Astrocyte (in vitro differentiated cells and primary cell): ENCODE data around the gene ATOSB. TPM values are rescaled to one million over a fixed set of nuclear protein-coding genes. Genes with fewer than 3 reads are reported as not detected.

Experiments used
- DNase-seq: peaks from one replicate; pipeline ENCODE4 v3.0.0-alpha.2; 2010; ENCODE audit warnings: low read depth
- FAIRE-seq: peaks from 2 replicates; lab custom pipeline; 2011; peaks lifted over from hg19 to GRCh38; lab: Jason Lieb, UNC
- H2AFZ ChIP-seq: 2 replicates; pipeline ENCODE4 v1.6.0; 2012; ENCODE audit warnings: low read depth, low read length, inconsistent platforms
- H3K27ac ChIP-seq: 2 replicates; pipeline ENCODE4 v1.5.1; 2011; ENCODE audit warnings: low read depth, low read length, inconsistent platforms
- H3K27me3 ChIP-seq: 2 replicates; pipeline ENCODE4 v1.6.0; 2011; ENCODE audit warnings: low read length, inconsistent platforms; ENCODE audit not compliant: insufficient read depth
- H3K36me3 ChIP-seq: 2 replicates; pipeline ENCODE4 v1.5.1; 2011; ENCODE audit warnings: low read length, inconsistent platforms; ENCODE audit not compliant: insufficient read depth
- H3K4me1 ChIP-seq: 2 replicates; pipeline ENCODE4 v1.5.1; 2011; ENCODE audit warnings: low read length, inconsistent platforms; ENCODE audit not compliant: insufficient read depth
- H3K4me2 ChIP-seq: 2 replicates; pipeline ENCODE4 v1.6.0; 2012; ENCODE audit warnings: low read length, inconsistent platforms
- H3K4me3 ChIP-seq: 2 replicates; pipeline ENCODE4 v1.5.1; 2011; ENCODE audit warnings: low read depth, mild to moderate bottlenecking, low read length, inconsistent platforms; ENCODE audit not compliant: insufficient read depth
- H3K79me2 ChIP-seq: 2 replicates; pipeline ENCODE4 v1.6.0; 2012; ENCODE audit warnings: mild to moderate bottlenecking, low read length, inconsistent platforms; ENCODE audit not compliant: insufficient read depth
- H3K9ac ChIP-seq: 2 replicates; pipeline ENCODE4 v1.6.0; 2012; ENCODE audit warnings: mild to moderate bottlenecking, low read length, inconsistent platforms
- H3K9me3 ChIP-seq: 2 replicates; pipeline ENCODE4 v1.5.1; 2012; ENCODE audit warnings: low read depth, mild to moderate bottlenecking, low read length, inconsistent platforms; ENCODE audit not compliant: insufficient read depth
- H4K20me1 ChIP-seq: 2 replicates; pipeline ENCODE4 v1.6.0; 2012; ENCODE audit warnings: low read length, inconsistent platforms; ENCODE audit not compliant: insufficient read depth
- H3K27ac Mint-ChIP-seq: one replicate; pipeline ENCODE4 v1.8.0; 2021; ENCODE audit warnings: mild to moderate bottlenecking, mixed read lengths; ENCODE audit not compliant: unreplicated experiment
- H3K27me3 Mint-ChIP-seq: one replicate; pipeline ENCODE4 v1.8.0; 2021; ENCODE audit warnings: low read depth, mixed read lengths; ENCODE audit not compliant: unreplicated experiment
- H3K36me3 Mint-ChIP-seq: one replicate; pipeline ENCODE4 v1.8.0; 2021; ENCODE audit warnings: low read depth, mixed read lengths; ENCODE audit not compliant: unreplicated experiment
- H3K4me1 Mint-ChIP-seq: one replicate; pipeline ENCODE4 v1.8.0; 2021; ENCODE audit warnings: low read depth, mixed read lengths; ENCODE audit not compliant: unreplicated experiment
- H3K4me3 Mint-ChIP-seq: one replicate; pipeline ENCODE4 v1.8.0; 2021; ENCODE audit warnings: mild to moderate bottlenecking, moderate library complexity, mixed read lengths; ENCODE audit not compliant: unreplicated experiment
- H3K9me3 Mint-ChIP-seq: one replicate; pipeline ENCODE4 v1.8.0; 2021; ENCODE audit warnings: mild to moderate bottlenecking, mixed read lengths; ENCODE audit not compliant: unreplicated experiment
- EZH2 ChIP-seq: IDR thresholded peaks from 2 replicates; pipeline ENCODE4 v1.6.1; 2012; ENCODE audit warnings: mild to moderate bottlenecking, low read length, inconsistent platforms; ENCODE audit not compliant: insufficient read depth
- total RNA-seq: library from RNA; stranded (reverse); gene quantifications from 2 replicates; pipeline ENCODE4 v1.2.1, GENCODE V29; 2021
- TF ChIP-seq, protein P1 (sequence below): IDR thresholded peaks from 2 replicates; pipeline ENCODE4 v1.5.1; 2011; ENCODE audit warnings: low read depth, mild to moderate bottlenecking, inconsistent platforms, low read length, moderate library complexity; ENCODE audit not compliant: insufficient read depth

Gene ATOSB
- total RNA-seq, 1 donor from 2014 or later = 68.9 TPM

DNA sequence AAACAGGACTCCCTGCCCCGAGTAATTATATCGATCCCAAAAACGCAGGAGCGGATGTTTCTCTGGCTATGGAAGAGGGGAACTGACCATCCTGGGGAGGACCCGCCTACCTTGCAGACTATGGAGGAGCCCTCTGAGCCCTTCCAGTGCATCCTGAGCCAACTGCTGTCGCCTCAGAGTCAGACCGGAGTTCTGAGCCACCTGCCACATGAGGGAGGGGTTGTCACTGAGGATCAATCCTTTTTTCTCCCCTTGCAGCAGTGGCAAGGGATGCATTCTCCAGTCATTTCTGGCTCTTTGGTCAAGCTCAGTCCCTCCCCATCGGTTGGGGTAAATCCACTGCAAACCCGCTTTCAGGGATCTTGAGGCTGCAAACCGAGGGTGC lies 36.6 kb downstream of the ATOSB start:
- H3K4me3 Mint-ChIP-seq = peak overlapping the region; percentile 87
- Histone ChIP-seq H3K36me3 (peaks cover 4% of the 10 kb centered on the region), H3K79me2 (peaks cover 31% of the 10 kb centered on the region), H3K4me1 (peaks cover 15% of the 10 kb centered on the region), H3K4me2 (peak overlapping the region; percentile 98), H2AFZ (peak overlapping the region; percentile 91), H3K9ac (peak overlapping the region; percentile 85), H3K27me3 (no peaks in the 10 kb centered on the region), H3K9me3 (no peaks in the 10 kb centered on the region), H4K20me1 (peaks cover 8% of the 10 kb centered on the region), H3K27ac (peak overlapping the region; percentile 80), H3K4me3 (peak overlapping the region; percentile 80)
- H3K27me3 Mint-ChIP-seq = no peaks in the 10 kb centered on the region
- FAIRE-seq (no peak), DNase-seq (no peak)
- H3K36me3 Mint-ChIP-seq = peaks cover 9% of the 10 kb centered on the region
- TF ChIP-seq, protein P1, sequence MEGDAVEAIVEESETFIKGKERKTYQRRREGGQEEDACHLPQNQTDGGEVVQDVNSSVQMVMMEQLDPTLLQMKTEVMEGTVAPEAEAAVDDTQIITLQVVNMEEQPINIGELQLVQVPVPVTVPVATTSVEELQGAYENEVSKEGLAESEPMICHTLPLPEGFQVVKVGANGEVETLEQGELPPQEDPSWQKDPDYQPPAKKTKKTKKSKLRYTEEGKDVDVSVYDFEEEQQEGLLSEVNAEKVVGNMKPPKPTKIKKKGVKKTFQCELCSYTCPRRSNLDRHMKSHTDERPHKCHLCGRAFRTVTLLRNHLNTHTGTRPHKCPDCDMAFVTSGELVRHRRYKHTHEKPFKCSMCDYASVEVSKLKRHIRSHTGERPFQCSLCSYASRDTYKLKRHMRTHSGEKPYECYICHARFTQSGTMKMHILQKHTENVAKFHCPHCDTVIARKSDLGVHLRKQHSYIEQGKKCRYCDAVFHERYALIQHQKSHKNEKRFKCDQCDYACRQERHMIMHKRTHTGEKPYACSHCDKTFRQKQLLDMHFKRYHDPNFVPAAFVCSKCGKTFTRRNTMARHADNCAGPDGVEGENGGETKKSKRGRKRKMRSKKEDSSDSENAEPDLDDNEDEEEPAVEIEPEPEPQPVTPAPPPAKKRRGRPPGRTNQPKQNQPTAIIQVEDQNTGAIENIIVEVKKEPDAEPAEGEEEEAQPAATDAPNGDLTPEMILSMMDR = no peak
- TF ChIP-seq EZH2 = no peak
- no peaks in the 10 kb centered on the region for H3K9me3 Mint-ChIP-seq
- peaks cover 5% of the 10 kb centered on the region for H3K4me1 Mint-ChIP-seq
- peak overlapping the region; percentile 26 for H3K27ac Mint-ChIP-seq

DNA sequence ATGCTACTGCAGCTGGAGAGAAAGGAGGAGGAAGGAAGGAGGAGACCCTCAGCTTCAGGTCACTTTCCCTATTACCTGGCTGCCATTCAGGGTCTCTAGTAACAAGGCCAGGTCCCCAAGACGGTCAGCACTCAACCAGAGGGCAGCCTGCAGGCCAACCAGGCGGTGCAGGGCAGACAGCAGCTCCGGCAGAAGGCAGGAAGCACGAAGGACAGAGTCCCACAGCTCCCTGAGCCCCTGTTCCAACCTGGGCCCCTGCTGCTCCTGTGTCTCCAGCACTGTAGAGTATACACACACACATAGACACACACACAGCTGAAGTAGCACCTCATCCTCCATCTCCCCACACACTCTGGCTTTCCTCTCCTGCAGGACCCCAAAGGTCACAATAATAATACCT lies 37.6 kb downstream of the ATOSB start:
- TF ChIP-seq, protein P1 = no peak
- no peak for TF ChIP-seq EZH2
- peaks cover 4% of the 10 kb centered on the region for H3K9me3 Mint-ChIP-seq
- Histone ChIP-seq H3K36me3 (peaks cover 8% of the 10 kb centered on the region), H4K20me1 (peaks cover 8% of the 10 kb centered on the region), H2AFZ (no peak overlapping the region), H3K4me1 (peaks cover 21% of the 10 kb centered on the region), H3K4me3 (peak overlapping the region; percentile 80), H3K4me2 (peak overlapping the region; percentile 98), H3K27me3 (no peaks in the 10 kb centered on the region), H3K9ac (peak overlapping the region; percentile 85), H3K79me2 (peaks cover 31% of the 10 kb centered on the region), H3K27ac (no peak overlapping the region), H3K9me3 (no peaks in the 10 kb centered on the region)
- FAIRE-seq (no peak), DNase-seq (no peak)
- H3K27me3 Mint-ChIP-seq = no peaks in the 10 kb centered on the region
- peak overlapping the region; percentile 87 for H3K4me3 Mint-ChIP-seq
- peaks cover 13% of the 10 kb centered on the region for H3K36me3 Mint-ChIP-seq
- H3K4me1 Mint-ChIP-seq = peaks cover 5% of the 10 kb centered on the region
- H3K27ac Mint-ChIP-seq = no peak overlapping the region

DNA sequence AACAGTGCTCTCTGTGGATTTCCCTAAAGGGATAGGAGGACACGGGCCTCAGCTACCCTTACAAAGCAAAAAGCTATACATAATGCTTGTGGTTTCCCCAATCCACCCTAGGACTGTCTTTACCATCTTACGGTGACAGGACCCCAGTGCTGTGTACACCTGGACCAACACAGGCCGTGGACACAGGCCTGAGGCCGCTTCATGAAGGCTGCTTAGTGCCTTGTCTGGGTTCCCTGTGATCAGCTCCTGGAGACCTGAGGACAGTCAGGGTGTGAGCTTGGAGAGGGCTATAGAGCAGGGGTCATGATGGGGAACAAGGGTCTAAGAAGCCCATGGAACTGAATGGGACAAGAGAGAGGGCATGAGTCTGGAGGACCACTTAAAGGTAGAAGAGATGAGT lies 38.8 kb downstream of the ATOSB start:
- Histone ChIP-seq H3K9ac (no peak overlapping the region), H3K27ac (no peak overlapping the region)

More for the DNA sequence above, 38.8 kb downstream of the ATOSB start:
- no peak overlapping the region for H3K27ac Mint-ChIP-seq
- H3K4me1 ChIP-seq = peaks cover 24% of the 10 kb centered on the region
- H3K9me3 Mint-ChIP-seq = peaks cover 4% of the 10 kb centered on the region
- peaks cover 5% of the 10 kb centered on the region for H3K4me1 Mint-ChIP-seq
- H3K27me3 ChIP-seq = no peaks in the 10 kb centered on the region
- no peak overlapping the region for H3K4me3 ChIP-seq
- H3K79me2 ChIP-seq = peaks cover 36% of the 10 kb centered on the region
- FAIRE-seq (no peak), DNase-seq (no peak)
- TF ChIP-seq, protein P1 = no peak
- TF ChIP-seq EZH2 = no peak
- peaks cover 11% of the 10 kb centered on the region for H4K20me1 ChIP-seq
- H3K36me3 Mint-ChIP-seq = peaks cover 13% of the 10 kb centered on the region
- no peaks in the 10 kb centered on the region for H3K27me3 Mint-ChIP-seq
- H3K36me3 ChIP-seq = peaks cover 8% of the 10 kb centered on the region
- no peak overlapping the region for H3K4me3 Mint-ChIP-seq
- no peak overlapping the region for H2AFZ ChIP-seq
- no peaks in the 10 kb centered on the region for H3K9me3 ChIP-seq
- no peak overlapping the region for H3K4me2 ChIP-seq
